ENCODE data around the gene TPM1. TPM values are rescaled to one million over a fixed set of nuclear protein-coding genes. Genes with fewer than 3 reads are reported as not detected.
A peak's percentile ranks its signal among the peaks of the same experiment; 100 is the strongest.
"Not testable (repeated sequence)": the region's sequence is repeated elsewhere in the genome, so short reads cannot be mapped to it uniquely, and the experiment has no call there.

The TPM1 gene
- total RNA-seq, 1 experiment from 2014 or later = 748 TPM

DNA sequence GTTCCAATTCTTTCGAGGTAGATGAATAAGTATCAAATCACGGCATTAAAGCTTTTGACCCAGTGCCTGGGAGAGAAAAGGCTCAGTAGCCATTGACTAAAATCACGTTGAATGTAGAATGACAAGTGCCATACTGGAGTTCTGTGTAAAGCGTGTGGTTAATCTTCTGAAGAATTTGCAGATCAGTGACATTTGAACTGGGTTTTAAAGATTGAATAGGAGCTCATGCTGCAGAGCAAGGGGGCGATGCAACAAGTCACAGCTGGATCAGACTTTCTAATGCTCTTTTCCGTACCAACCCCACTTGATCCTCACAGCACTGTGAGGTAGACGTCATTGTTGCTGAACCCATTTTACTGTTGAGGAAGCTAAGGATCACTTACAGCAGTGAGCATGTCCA is 49.5 kb upstream of the TPM1 start:
- Histone ChIP-seq H3K9me3 (ENCODE audit: control insufficient read depth, low read depth, low read length) (no peaks in the 10 kb centered on the region), H3K23ac (ENCODE audit: insufficient read length, low read depth, low read length) (no peak overlapping the region), H4K20me1 (ENCODE audit: control insufficient read depth, insufficient read depth, insufficient read length) (no peaks in the 10 kb centered on the region), H3K27ac (ENCODE audit: insufficient read length, low read depth, low read length) (no peak overlapping the region), H3K4ac (ENCODE audit: low read depth, low read length) (no peak overlapping the region), H2BK12ac (ENCODE audit: insufficient read length, low read depth, low read length) (no peak overlapping the region), H3K14ac (ENCODE audit: insufficient read depth, low read length) (no peak overlapping the region), H3K56ac (ENCODE audit: insufficient read length, low read depth, low read length) (no peak overlapping the region), H2AFZ (ENCODE audit: low read length) (no peak overlapping the region), H3K27me3 (ENCODE audit: insufficient read depth, low read length) (no peaks in the 10 kb centered on the region), H4K91ac (ENCODE audit: insufficient read length, low read depth, low read length) (no peak overlapping the region), H3K23me2 (ENCODE audit: insufficient read length, low read depth, low read length, poor library complexity, severe bottlenecking) (no peaks in the 10 kb centered on the region), H2AK5ac (ENCODE audit: insufficient read length, low read length) (no peak overlapping the region), H4K5ac (ENCODE audit: insufficient read length, low read depth, low read length) (no peak overlapping the region), H3K18ac (ENCODE audit: insufficient read length, low read depth, low read length) (no peak overlapping the region), H3T11ph (ENCODE audit: low read length) (no peak overlapping the region), H2BK15ac (ENCODE audit: low read depth, low read length) (no peak overlapping the region), H2BK120ac (ENCODE audit: low read depth, low read length, poor library complexity, severe bottlenecking) (no peak overlapping the region), H3K4me2 (ENCODE audit: insufficient read depth, insufficient read length, low read length) (no peak overlapping the region), H3K79me2 (ENCODE audit: insufficient read depth, low read length) (no peaks in the 10 kb centered on the region), H3K9ac (ENCODE audit: extremely low read depth, insufficient read length, low read length) (no peak overlapping the region), H2BK5ac (ENCODE audit: insufficient read length, low read length) (no peak overlapping the region), H3K4me1 (ENCODE audit: insufficient read depth, low read length) (no peaks in the 10 kb centered on the region), H3K79me1 (ENCODE audit: insufficient read depth, low read depth, low read length, poor library complexity, severe bottlenecking) (no peaks in the 10 kb centered on the region), H2BK20ac (ENCODE audit: low read depth, low read length, poor library complexity, severe bottlenecking) (no peak overlapping the region), H4K8ac (replicated peaks; ENCODE audit: insufficient read length, low read depth, low read length) (no peak overlapping the region)
- Mint-ChIP-seq H3K36me3 (ENCODE audit: insufficient read depth in 1 of 3, low read depth in 3 of 3) (no peaks in the 10 kb centered on the region), H3K9me3 (no peaks in the 10 kb centered on the region; a peak in 1 of 5 replicates), H3K27ac (peak overlapping the region; percentile 25 to 55 (median 48); a peak in 3 of 7 replicates), H3K4me3 (no peak overlapping the region), H3K4me1 (peaks cover 21 to 29% of the 10 kb centered on the region in 2 experiments), H3K27me3 (ENCODE audit: low read depth) (no peaks in the 10 kb centered on the region; the same call in 1 of the 2 replicates)
- DNase-seq = no peak
- TF ChIP-seq, protein P1, sequence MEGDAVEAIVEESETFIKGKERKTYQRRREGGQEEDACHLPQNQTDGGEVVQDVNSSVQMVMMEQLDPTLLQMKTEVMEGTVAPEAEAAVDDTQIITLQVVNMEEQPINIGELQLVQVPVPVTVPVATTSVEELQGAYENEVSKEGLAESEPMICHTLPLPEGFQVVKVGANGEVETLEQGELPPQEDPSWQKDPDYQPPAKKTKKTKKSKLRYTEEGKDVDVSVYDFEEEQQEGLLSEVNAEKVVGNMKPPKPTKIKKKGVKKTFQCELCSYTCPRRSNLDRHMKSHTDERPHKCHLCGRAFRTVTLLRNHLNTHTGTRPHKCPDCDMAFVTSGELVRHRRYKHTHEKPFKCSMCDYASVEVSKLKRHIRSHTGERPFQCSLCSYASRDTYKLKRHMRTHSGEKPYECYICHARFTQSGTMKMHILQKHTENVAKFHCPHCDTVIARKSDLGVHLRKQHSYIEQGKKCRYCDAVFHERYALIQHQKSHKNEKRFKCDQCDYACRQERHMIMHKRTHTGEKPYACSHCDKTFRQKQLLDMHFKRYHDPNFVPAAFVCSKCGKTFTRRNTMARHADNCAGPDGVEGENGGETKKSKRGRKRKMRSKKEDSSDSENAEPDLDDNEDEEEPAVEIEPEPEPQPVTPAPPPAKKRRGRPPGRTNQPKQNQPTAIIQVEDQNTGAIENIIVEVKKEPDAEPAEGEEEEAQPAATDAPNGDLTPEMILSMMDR (conservative IDR thresholded peaks at IDR 0.05) = no peak
- WGBS (ENCODE audit: extremely low coverage, insufficient read length, low lambda C conversion rate) = no CpG with 5 or more reads among the region's 7 CpGs

DNA sequence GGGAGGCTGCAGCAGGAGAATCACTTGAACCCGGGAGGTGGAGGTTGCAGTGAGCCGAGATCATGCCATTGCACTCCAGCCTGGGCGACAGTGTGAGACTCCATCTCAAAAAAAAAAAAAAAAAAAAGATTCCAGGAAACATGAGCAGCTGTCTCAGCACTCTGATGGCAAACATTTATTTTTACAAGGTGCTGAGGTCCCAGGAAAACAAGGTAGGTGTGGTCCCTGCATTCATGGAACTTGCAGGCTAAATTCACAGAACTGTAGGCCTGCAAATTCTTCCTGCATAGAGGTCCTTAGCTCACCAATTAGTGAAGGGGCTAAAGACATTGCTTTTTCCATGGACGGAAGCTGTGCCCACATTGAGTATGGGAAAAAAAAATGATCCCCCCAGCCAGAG is 48.9 kb upstream of the TPM1 start:
- not testable (repeated sequence) for H2BK15ac ChIP-seq (ENCODE audit: low read depth, low read length); H2BK5ac ChIP-seq (ENCODE audit: insufficient read length, low read length); H3K18ac ChIP-seq (ENCODE audit: insufficient read length, low read depth, low read length); H4K8ac ChIP-seq (replicated peaks; ENCODE audit: insufficient read length, low read depth, low read length); H3K36me3 Mint-ChIP-seq (ENCODE audit: insufficient read depth in 1 of 3, low read depth in 3 of 3); H2BK20ac ChIP-seq (ENCODE audit: low read depth, low read length, poor library complexity, severe bottlenecking); H3K4me3 Mint-ChIP-seq; H4K20me1 ChIP-seq (ENCODE audit: control insufficient read depth, insufficient read depth, insufficient read length); H3K27me3 ChIP-seq (ENCODE audit: insufficient read depth, low read length); H3K4me2 ChIP-seq (ENCODE audit: insufficient read depth, insufficient read length, low read length); DNase-seq; H3K9me3 ChIP-seq (ENCODE audit: control insufficient read depth, low read depth, low read length); H4K5ac ChIP-seq (ENCODE audit: insufficient read length, low read depth, low read length); H2BK12ac ChIP-seq (ENCODE audit: insufficient read length, low read depth, low read length); H3K79me1 ChIP-seq (ENCODE audit: insufficient read depth, low read depth, low read length, poor library complexity, severe bottlenecking); H2BK120ac ChIP-seq (ENCODE audit: low read depth, low read length, poor library complexity, severe bottlenecking); H2AFZ ChIP-seq (ENCODE audit: low read length); H3K9ac ChIP-seq (ENCODE audit: extremely low read depth, insufficient read length, low read length); H4K91ac ChIP-seq (ENCODE audit: insufficient read length, low read depth, low read length); H3K4ac ChIP-seq (ENCODE audit: low read depth, low read length); H2AK5ac ChIP-seq (ENCODE audit: insufficient read length, low read length); H3K23ac ChIP-seq (ENCODE audit: insufficient read length, low read depth, low read length); H3K4me1 ChIP-seq (ENCODE audit: insufficient read depth, low read length); H3T11ph ChIP-seq (ENCODE audit: low read length); H3K27me3 Mint-ChIP-seq (ENCODE audit: low read depth); H3K79me2 ChIP-seq (ENCODE audit: insufficient read depth, low read length); H3K14ac ChIP-seq (ENCODE audit: insufficient read depth, low read length); H3K23me2 ChIP-seq (ENCODE audit: insufficient read length, low read depth, low read length, poor library complexity, severe bottlenecking); H3K56ac ChIP-seq (ENCODE audit: insufficient read length, low read depth, low read length); H3K27ac ChIP-seq (ENCODE audit: insufficient read length, low read depth, low read length); H3K9me3 Mint-ChIP-seq
- H3K4me1 Mint-ChIP-seq = peaks cover 19 to 25% of the 10 kb centered on the region in 2 experiments
- peak overlapping the region in 1 of 3 experiments; percentile 22; a peak in 2 of 7 replicates for H3K27ac Mint-ChIP-seq
- WGBS (ENCODE audit: extremely low coverage, insufficient read length, low lambda C conversion rate) = no CpG with 5 or more reads among the region's 4 CpGs

Data from H9 (cell line).